NCI-H2227 treated with DMSO at 0.1 percent for 48 hours (cell line): ENCODE data around the gene TUFT1.

Experiments used
- DNase-seq: peaks from one replicate; lab custom pipeline; 2025; lab: John Stamatoyannopoulos, UW

Gene TUFT1

GRCh38 chr1:151540021-151540981 lies at the start of gene TUFT1:
Gene TUFT1, plus strand, starts transcription at chr1:151540309. Its CDS starts 58 bp downstream, at chr1:151540367.
- peak; percentile 87 for DNase-seq

GRCh38 chr1:151491641-151492040 lies 48.5 kb upstream of the TUFT1 start:
- no peak for DNase-seq

GRCh38 chr1:151492120-151492519 lies 48.0 kb upstream of the TUFT1 start:
- no peak for DNase-seq

- DNase-seq = no peak
Measured at GRCh38 chr1:151493042-151493441, 47.1 kb upstream of the TUFT1 start.

- DNase-seq = peak; percentile 10
Measured at GRCh38 chr1:151494741-151495281, 45.3 kb upstream of the TUFT1 start.

GRCh38 chr1:151495316-151495715 lies 44.8 kb upstream of the TUFT1 start:
- no peak for DNase-seq

GRCh38 chr1:151499365-151499764 lies 40.7 kb upstream of the TUFT1 start:
- DNase-seq = no peak

- no peak for DNase-seq
Measured at GRCh38 chr1:151499930-151500329, 40.2 kb upstream of the TUFT1 start.

GRCh38 chr1:151501474-151501873 lies 38.6 kb upstream of the TUFT1 start:
- no peak for DNase-seq

GRCh38 chr1:151502035-151502700 lies 37.9 kb upstream of the TUFT1 start:
- DNase-seq = no peak

GRCh38 chr1:151502859-151503780 lies 37.0 kb upstream of the TUFT1 start:
- no peak for DNase-seq

- DNase-seq = no peak
Measured at GRCh38 chr1:151504252-151504651, 35.9 kb upstream of the TUFT1 start.

GRCh38 chr1:151504759-151505158 lies 35.4 kb upstream of the TUFT1 start:
- peak; percentile 34 for DNase-seq

- no peak for DNase-seq
Measured at GRCh38 chr1:151508833-151509232, 31.3 kb upstream of the TUFT1 start.

GRCh38 chr1:151509350-151510019 lies 30.6 kb upstream of the TUFT1 start:
- DNase-seq = no peak

- DNase-seq = no peak
Measured at GRCh38 chr1:151510020-151510405, 30.1 kb upstream of the TUFT1 start.

- no peak for DNase-seq
Measured at GRCh38 chr1:151510614-151510956, 29.5 kb upstream of the TUFT1 start.

- peak; percentile 96 for DNase-seq
Measured at GRCh38 chr1:151510957-151511635, 29.0 kb upstream of the TUFT1 start, which contains the start of gene CGN. Gene CGN, plus strand, starts transcription at chr1:151511387. Its CDS starts 7,133 bp downstream, at chr1:151518520.

GRCh38 chr1:151511636-151512215 lies 28.4 kb upstream of the TUFT1 start:
- peak; percentile 27 for DNase-seq

- no peak for DNase-seq
Measured at GRCh38 chr1:151512326-151512725, 27.8 kb upstream of the TUFT1 start.
